OCI-LY3 (cell line): ENCODE data around the gene SYT6.

Source experiments
- H2AFZ ChIP-seq: fragments of 200-600, 300-600 bp; shearing (Covaris generic); 2 replicates; pipeline ENCODE4 v1.6.0; 2014; ENCODE audit warnings: antibody characterized with exemption, low read depth, low read length
- H3K27ac ChIP-seq: fragments of 200-600, 300-600 bp; sonication (generic); 2 replicates; pipeline ENCODE4 v1.5.1; 2014; ENCODE audit warnings: mild to moderate bottlenecking, low read length, moderate library complexity, mixed read lengths
- H3K27me3 ChIP-seq: fragments of 200-600, 300-600 bp; sonication (generic); 2 replicates; pipeline ENCODE4 v1.6.1; 2014; ENCODE audit warnings: low read depth, low read length, mixed read lengths
- H3K36me3 ChIP-seq: fragments of 200-600, 300-600 bp; sonication (generic); replicated peaks from 2 replicates; pipeline ENCODE3; 2014; ENCODE audit warnings: low read depth, low read length, mixed read lengths
- H3K4me1 ChIP-seq: fragments of 300-600, 200-600 bp; sonication (generic); 2 replicates; pipeline ENCODE4 v1.6.1; 2014; ENCODE audit warnings: low read length, mixed read lengths
- H3K4me2 ChIP-seq: fragments of 200-600, 300-600 bp; sonication (generic); 2 replicates; pipeline ENCODE4 v1.6.1; 2014; ENCODE audit warnings: low read length, mixed read lengths
- H3K4me3 ChIP-seq: fragments of 300-600, 200-600 bp; sonication (generic); 2 replicates; pipeline ENCODE4 v1.5.1; 2014; ENCODE audit warnings: antibody characterized with exemption, mild to moderate bottlenecking, low read length, moderate library complexity
- H3K79me2 ChIP-seq: fragments of 300-600, 200-600 bp; shearing (Covaris generic); 2 replicates; pipeline ENCODE4 v1.6.1; 2014; ENCODE audit warnings: mild to moderate bottlenecking, low read length, mixed read lengths
- H3K9ac ChIP-seq: fragments of 300-600, 200-600 bp; shearing (Covaris generic); 2 replicates; pipeline ENCODE4 v1.6.0; 2014; ENCODE audit warnings: mild to moderate bottlenecking, low read length, moderate library complexity
- H3K9me3 ChIP-seq: fragments of 200-600, 300-600 bp; shearing (Covaris generic); 2 replicates; pipeline ENCODE4 v1.6.1; 2014; ENCODE audit warnings: low read length, mixed read lengths; ENCODE audit not compliant: insufficient read depth
- H4K20me1 ChIP-seq: fragments of 200-600, 300-600 bp; sonication (generic); 2 replicates; pipeline ENCODE4 v1.6.1; 2016; ENCODE audit warnings: low read length, mixed read lengths; ENCODE audit not compliant: insufficient read depth
- EZH2phosphoT487 ChIP-seq: fragments of 200-600 bp; shearing (Covaris generic); IDR thresholded peaks from 2 replicates; pipeline ENCODE4 v1.6.1; 2018; ENCODE audit warnings: antibody characterized with exemption, mixed run types, low read depth
- TF ChIP-seq, protein P1 (sequence below): fragments of 200-600, 300-600 bp; sonication (generic); IDR thresholded peaks from 2 replicates; pipeline ENCODE4 v1.5.1; 2014; ENCODE audit warnings: antibody characterized with exemption, low read length, low read depth

Gene SYT6

DNA sequence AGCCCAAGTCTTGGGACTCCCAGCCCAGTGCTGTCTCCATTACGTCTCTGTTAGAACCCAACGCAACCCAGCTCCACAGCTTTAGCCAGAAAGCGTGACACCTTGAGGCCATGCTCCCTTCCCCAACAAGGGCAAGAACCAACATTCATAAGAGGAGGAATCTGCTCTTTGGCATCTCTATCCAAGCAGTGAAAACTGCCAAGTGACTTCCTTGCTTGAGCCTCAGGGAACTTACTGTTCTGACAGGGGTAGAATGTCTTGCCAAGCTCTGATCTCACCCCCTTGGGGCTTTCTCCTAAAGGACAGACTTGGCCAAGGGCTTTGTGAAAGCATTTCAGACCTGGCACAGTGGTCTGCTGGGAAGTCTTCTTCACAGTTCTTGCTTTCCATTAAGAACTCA is 56.6 kb downstream of the SYT6 start:
- TF ChIP-seq EZH2phosphoT487 = no peak

DNA sequence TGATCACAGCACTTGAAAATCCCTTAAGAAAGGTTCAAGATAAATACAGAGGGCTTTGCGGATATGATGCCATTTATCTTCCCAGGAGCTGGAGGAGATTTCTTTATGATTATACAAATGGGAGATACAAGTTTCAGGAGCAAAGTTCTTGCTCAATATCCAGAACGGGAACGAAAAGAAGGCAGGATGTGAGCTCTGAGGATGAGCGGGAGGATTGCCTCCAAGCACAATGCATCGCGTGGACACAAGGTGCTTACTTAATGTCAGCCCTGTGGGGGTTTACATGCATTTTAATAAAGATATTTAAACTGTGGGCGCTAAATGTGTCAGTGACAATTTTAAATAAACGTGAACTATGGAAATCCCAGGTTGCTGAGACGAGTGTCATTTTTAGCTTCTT is 59.0 kb downstream of the SYT6 start:
- Histone ChIP-seq H3K9ac (no peak overlapping the region), H3K4me2 (no peak overlapping the region), H3K9me3 (no peaks in the 10 kb centered on the region), H3K4me1 (no peaks in the 10 kb centered on the region), H3K4me3 (no peak overlapping the region), H4K20me1 (no peaks in the 10 kb centered on the region), H3K27ac (no peak overlapping the region), H3K36me3 (no peaks in the 10 kb centered on the region), H2AFZ (no peak overlapping the region), H3K79me2 (no peaks in the 10 kb centered on the region), H3K27me3 (0 out of 2 replicates have a peak, but pooled peaks cover 6% of the 10 kb centered on the region)
- TF ChIP-seq EZH2phosphoT487 = no peak
- TF ChIP-seq, protein P1, sequence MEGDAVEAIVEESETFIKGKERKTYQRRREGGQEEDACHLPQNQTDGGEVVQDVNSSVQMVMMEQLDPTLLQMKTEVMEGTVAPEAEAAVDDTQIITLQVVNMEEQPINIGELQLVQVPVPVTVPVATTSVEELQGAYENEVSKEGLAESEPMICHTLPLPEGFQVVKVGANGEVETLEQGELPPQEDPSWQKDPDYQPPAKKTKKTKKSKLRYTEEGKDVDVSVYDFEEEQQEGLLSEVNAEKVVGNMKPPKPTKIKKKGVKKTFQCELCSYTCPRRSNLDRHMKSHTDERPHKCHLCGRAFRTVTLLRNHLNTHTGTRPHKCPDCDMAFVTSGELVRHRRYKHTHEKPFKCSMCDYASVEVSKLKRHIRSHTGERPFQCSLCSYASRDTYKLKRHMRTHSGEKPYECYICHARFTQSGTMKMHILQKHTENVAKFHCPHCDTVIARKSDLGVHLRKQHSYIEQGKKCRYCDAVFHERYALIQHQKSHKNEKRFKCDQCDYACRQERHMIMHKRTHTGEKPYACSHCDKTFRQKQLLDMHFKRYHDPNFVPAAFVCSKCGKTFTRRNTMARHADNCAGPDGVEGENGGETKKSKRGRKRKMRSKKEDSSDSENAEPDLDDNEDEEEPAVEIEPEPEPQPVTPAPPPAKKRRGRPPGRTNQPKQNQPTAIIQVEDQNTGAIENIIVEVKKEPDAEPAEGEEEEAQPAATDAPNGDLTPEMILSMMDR = no peak

More for the DNA sequence above, 56.6 kb downstream of the SYT6 start:
- Histone ChIP-seq H3K9me3 (no peaks in the 10 kb centered on the region), H2AFZ (no peak overlapping the region), H3K27me3 (peaks cover 6% of the 10 kb centered on the region; the same call in 1 of the 2 replicates), H3K4me3 (no peak overlapping the region), H4K20me1 (no peaks in the 10 kb centered on the region), H3K27ac (no peak overlapping the region), H3K79me2 (no peaks in the 10 kb centered on the region), H3K4me2 (no peak overlapping the region), H3K36me3 (no peaks in the 10 kb centered on the region), H3K4me1 (no peaks in the 10 kb centered on the region), H3K9ac (no peak overlapping the region)

DNA sequence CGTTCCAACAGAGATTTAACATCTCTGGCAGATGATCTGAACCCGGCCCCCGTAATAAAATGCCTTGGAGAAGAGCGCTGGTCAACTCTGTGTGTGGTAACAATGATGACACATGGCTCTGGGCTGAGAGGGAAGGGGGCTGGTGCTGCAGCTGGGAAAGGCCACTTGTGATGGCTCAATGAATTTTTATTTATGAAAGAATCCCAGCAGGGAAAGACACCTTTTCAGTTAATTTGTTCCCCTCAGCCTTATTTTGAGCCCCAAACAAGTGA is 59.4 kb downstream of the SYT6 start:
- Histone ChIP-seq H3K9me3 (no peaks in the 10 kb centered on the region), H3K9ac (no peak overlapping the region), H3K36me3 (no peaks in the 10 kb centered on the region), H3K4me1 (no peaks in the 10 kb centered on the region), H2AFZ (no peak overlapping the region), H3K27ac (no peak overlapping the region), H4K20me1 (no peaks in the 10 kb centered on the region), H3K79me2 (no peaks in the 10 kb centered on the region), H3K4me3 (no peak overlapping the region), H3K27me3 (0 out of 2 replicates have a peak, but pooled peaks cover 6% of the 10 kb centered on the region), H3K4me2 (no peak overlapping the region)
- TF ChIP-seq, protein P1 = no peak
- TF ChIP-seq EZH2phosphoT487 = no peak

DNA sequence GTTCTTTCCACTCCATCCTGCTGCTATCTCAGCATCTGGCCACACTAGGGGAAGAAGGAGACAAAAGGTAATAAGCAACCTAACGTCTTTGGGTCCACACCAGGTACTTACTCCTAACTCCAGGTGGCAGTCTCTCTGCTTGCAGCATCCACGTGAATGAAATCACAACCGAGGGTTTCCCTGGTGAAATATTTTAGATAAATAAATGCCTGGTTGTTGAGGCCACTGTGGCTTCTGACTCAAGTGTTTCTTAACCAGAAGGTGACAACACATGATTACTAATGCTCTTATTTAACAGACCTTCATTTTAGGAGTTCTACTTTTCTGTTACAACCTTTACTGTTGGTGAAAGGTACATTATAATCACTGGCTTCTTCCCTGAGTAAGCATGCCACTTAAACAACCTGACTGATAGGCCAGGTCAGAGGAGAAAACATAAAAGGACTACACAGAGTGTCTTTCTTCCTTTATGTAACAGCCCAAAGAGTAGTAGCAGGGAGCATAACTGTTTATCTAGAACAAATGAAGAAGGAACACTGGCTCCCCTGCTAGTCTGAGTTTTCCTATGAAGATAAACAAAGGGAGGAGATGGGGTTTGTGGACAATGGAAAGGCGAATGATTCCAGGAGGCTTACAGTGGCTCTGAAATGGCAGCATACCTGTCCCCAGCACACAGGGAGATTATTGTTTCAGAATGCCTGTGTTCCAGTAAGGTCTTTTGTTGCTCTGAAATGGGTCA is 59.9 kb downstream of the SYT6 start:
- Histone ChIP-seq H4K20me1 (no peaks in the 10 kb centered on the region), H3K4me3 (no peak overlapping the region), H3K4me1 (no peaks in the 10 kb centered on the region), H3K79me2 (no peaks in the 10 kb centered on the region), H3K4me2 (no peak overlapping the region), H3K27ac (no peak overlapping the region), H3K27me3 (0 out of 2 replicates have a peak, but pooled peaks cover 6% of the 10 kb centered on the region), H3K36me3 (no peaks in the 10 kb centered on the region), H2AFZ (no peak overlapping the region), H3K9me3 (no peaks in the 10 kb centered on the region), H3K9ac (no peak overlapping the region)
- TF ChIP-seq, protein P1 = peak; percentile 25; the same call in 1 of the 2 replicates
- no peak for TF ChIP-seq EZH2phosphoT487
